CD4-positive, alpha-beta T cell treated with Interleukin-6 for 4 hours (primary cell): ENCODE measurements around the gene PCDHGB4.
A peak's percentile ranks its signal among the peaks of the same experiment; 100 is the strongest.
"Not testable (repeated sequence)": the region's sequence is repeated elsewhere in the genome, so short reads cannot be mapped to it uniquely, and the experiment has no call there.

Source experiments
- DNase-seq: peaks from one replicate; pipeline ENCODE4 v3.0.0-alpha.2; 2020; ENCODE audit warnings: mixed read lengths

The PCDHGB4 gene

GRCh38 chr5:141402553-141403243 is 15.2 kb downstream of the PCDHGB4 start, which contains the start of gene PCDHGA9:
TSS of gene PCDHGA9 (plus strand) at chr5:141402778. CDS start at chr5:141402953, 175 bp downstream.
- DNase-seq = no peak

- no peak for DNase-seq
These were observed 15.9 kb downstream of the PCDHGB4 start for GRCh38 chr5:141403387-141403786.

- peak; percentile 40 for DNase-seq
These were observed 20.4 kb downstream of the PCDHGB4 start, which contains the start of gene PCDHGB6 for GRCh38 chr5:141407790-141408505. TSS of gene PCDHGB6 (plus strand) at chr5:141408021. CDS start at chr5:141408203, 182 bp downstream.

- no peak for DNase-seq
These were observed 22.3 kb downstream of the PCDHGB4 start for GRCh38 chr5:141409598-141410306.

GRCh38 chr5:141411575-141411974 is 24.1 kb downstream of the PCDHGB4 start:
- DNase-seq = no peak

- peak; percentile 60 for DNase-seq
These were observed 25.5 kb downstream of the PCDHGB4 start, which contains the start of gene PCDHGA10 for GRCh38 chr5:141412854-141413539. TSS of gene PCDHGA10 (plus strand) at chr5:141412987. CDS start at chr5:141413176, 189 bp downstream.

- DNase-seq = no peak
These were observed 26.1 kb downstream of the PCDHGB4 start for GRCh38 chr5:141413540-141414069.

- not testable (repeated sequence) for DNase-seq
These were observed 27.2 kb downstream of the PCDHGB4 start for GRCh38 chr5:141414548-141415274.

- DNase-seq = not testable (repeated sequence)
These were observed 27.7 kb downstream of the PCDHGB4 start for GRCh38 chr5:141415275-141415618.

GRCh38 chr5:141417494-141418172 is 30.1 kb downstream of the PCDHGB4 start, which contains the start of gene PCDHGB7:
TSS of gene PCDHGB7 (plus strand) at chr5:141417677. CDS start at chr5:141417860, 183 bp downstream.
- peak; percentile 47 for DNase-seq

- DNase-seq = no peak
These were observed 31.8 kb downstream of the PCDHGB4 start for GRCh38 chr5:141419074-141419880.

- DNase-seq = peak; percentile 49
These were observed 33.5 kb downstream of the PCDHGB4 start, which contains the start of gene PCDHGA11 for GRCh38 chr5:141420855-141421488. TSS of gene PCDHGA11 (plus strand) at chr5:141421051. CDS start at chr5:141421228, 177 bp downstream.

- DNase-seq = no peak
These were observed 34.0 kb downstream of the PCDHGB4 start for GRCh38 chr5:141421489-141421855.

GRCh38 chr5:141422742-141423291 is 35.3 kb downstream of the PCDHGB4 start:
- no peak for DNase-seq

- no peak for DNase-seq
These were observed 40.4 kb downstream of the PCDHGB4 start for GRCh38 chr5:141427783-141428426.

GRCh38 chr5:141430332-141431113 is 43.0 kb downstream of the PCDHGB4 start, which contains the start of gene PCDHGA12:
TSS of gene PCDHGA12 (plus strand) at chr5:141430507. CDS start at chr5:141430760, 253 bp downstream.
- peak; percentile 7 for DNase-seq

- DNase-seq = no peak
These were observed 43.8 kb downstream of the PCDHGB4 start for GRCh38 chr5:141431286-141431685.

- DNase-seq = not testable (repeated sequence)
These were observed 44.8 kb downstream of the PCDHGB4 start for GRCh38 chr5:141432308-141432707.
